ENCODE measurements around the gene MAP4K4.
"Not testable (repeated sequence)": the region's sequence is repeated elsewhere in the genome, so short reads cannot be mapped to it uniquely, and the experiment has no call there.

The MAP4K4 gene

GRCh38 chr2:101935764-101936163 is 238.3 kb downstream of the MAP4K4 start:
- not testable (repeated sequence) for DNase-seq

- DNase-seq, result no peak
Measured at GRCh38 chr2:101942851-101943250, 245.3 kb downstream of the MAP4K4 start.

Data from stimulated activated CD4-positive, alpha-beta T cell treated with anti-CD3 and anti-CD28 coated beads, Interleukin-4, amount 100 ng/mL, for 24 hours (primary cell).